Epithelial cell of alveolus of lung (primary cell): ENCODE measurements around the gene SP110. TPM values are rescaled to one million over a fixed set of nuclear protein-coding genes. Genes with fewer than 3 reads are reported as not detected.

ENCODE experiments used
- total RNA-seq: library from RNA; depleted of rRNA; stranded (reverse); fragments of >200 nt; gene quantifications from 2 replicates; pipeline ENCODE4 v1.2.1, GENCODE V29; 2015

The SP110 gene
- 8.1 and 10.5 TPM in 2 replicates for total RNA-seq

DNA sequence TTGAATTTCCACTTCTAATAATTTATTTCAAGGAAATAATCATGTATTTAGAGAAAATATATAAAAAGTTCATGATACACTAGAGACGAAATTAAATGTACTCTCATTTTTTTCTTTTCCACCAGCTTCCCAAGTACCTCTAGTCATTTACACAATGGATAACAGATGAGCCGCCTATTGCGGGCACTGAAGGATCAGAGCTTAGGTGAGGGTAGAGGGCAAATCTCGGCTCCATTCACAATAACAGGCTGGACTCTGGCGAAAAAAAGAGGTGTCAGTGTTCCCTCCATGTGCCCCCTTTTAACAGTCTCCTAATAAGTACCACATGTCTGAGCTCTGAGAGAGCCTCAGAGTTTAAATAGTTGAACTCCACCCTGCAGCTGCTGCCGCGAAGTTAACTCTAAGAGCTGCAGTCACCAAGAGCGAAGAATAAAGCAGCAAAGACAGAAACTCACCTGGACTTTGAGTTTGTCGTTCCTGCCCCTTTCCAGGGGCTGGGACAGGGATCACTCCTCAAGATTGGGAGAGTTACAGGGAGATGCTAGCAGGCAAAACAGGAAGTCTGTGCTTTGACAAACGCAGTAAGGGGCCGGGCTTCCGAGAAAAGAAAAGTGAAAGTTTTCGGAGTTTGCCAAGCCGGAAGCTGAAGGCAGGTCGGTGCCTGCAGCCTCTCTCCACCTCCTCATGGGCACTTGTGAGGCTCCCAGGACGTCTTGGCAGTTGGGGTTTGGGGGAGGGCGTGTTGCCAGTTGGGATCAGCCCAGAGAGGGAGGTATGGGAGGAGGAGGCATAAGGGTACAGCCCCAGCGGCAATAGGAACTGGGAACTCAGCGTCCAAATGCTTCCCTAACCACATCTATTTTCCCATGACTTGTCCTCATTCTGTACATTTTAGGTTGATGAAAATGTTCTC lies at the start of gene SP110:
TSS of gene SP110 (minus strand) at position 566 of the 913 bp plus-strand sequence. CDS start 3,057 bp downstream, outside the sequence.

DNA sequence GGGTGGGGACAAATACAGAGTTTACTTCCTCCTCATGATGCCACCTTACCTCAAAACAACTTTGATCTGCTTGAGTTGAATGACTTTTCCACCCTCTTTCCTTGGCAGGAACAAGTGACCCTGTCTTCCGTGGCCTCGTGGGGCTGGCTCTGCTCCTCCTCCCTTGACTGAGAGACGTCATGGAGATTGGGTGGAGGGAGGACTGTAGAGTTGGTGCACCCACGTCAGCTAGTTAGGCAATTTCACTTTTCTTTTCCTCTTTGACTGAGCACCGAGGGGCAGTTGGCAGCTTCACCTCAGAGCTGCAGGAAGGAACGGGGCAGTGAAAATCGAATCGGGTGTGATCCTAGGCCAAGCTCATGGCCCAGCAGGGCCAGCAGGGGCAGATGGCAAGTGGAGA lies 5.7 kb upstream of the SP110 start, which contains the start of gene SP140:
TSS of gene SP140 (plus strand) at position 251 of the 400 bp plus-strand sequence. CDS start at position 360, 109 bp downstream.

Other genes starting within 250 kb of the SP110 start
- 0.39 and 1.2 TPM in 2 replicates for gene SLC16A14, start 151.1 kb downstream of the SP110 start, total RNA-seq
- 0.39 TPM in 1 of 2 replicates, not detected in the other for gene SP140, start 5.8 kb upstream of the SP110 start, total RNA-seq
- gene SP140L, start 107.2 kb upstream of the SP110 start, total RNA-seq: 4.0 and 33.5 TPM in 2 replicates
- 48.7 and 70.9 TPM in 2 replicates for gene SP100, start 196.2 kb upstream of the SP110 start, total RNA-seq